SK-N-SH (cell line): ENCODE data around the gene FLCN. TPM values are rescaled to one million over a fixed set of nuclear protein-coding genes. Genes with fewer than 3 reads are reported as not detected.

ENCODE experiments used
- CTCF ChIA-PET: fragments of 300-600, 350-600 bp; formaldehyde crosslinking; extraction: SDS; loops from one replicate; lab custom pipeline; 2021; lab: Yijun Ruan, JAX
- POLR2A ChIA-PET: fragments of 350-600 bp; sonication (Branson Sonifier 250); formaldehyde crosslinking; extraction: SDS; loops from one replicate; lab custom pipeline; 2020; ENCODE audit warnings: antibody characterized with exemption, inconsistent platforms; lab: Yijun Ruan, JAX
- DNase-seq: peaks from one replicate; pipeline ENCODE4 v3.0.0; 2012
- H2AFZ ChIP-seq: fragments of 200-600 bp; sonication (generic); 2 replicates; pipeline ENCODE4 v1.8.1; 2016; ENCODE audit warnings: antibody characterized with exemption, mild to moderate bottlenecking, low read depth
- H3F3A ChIP-seq: fragments of 200-600 bp; sonication (generic); replicated peaks from 2 replicates; pipeline ENCODE3; 2016; ENCODE audit warnings: antibody characterized with exemption, mild to moderate bottlenecking; ENCODE audit not compliant: insufficient read depth
- H3K27ac ChIP-seq, 2 experiments: fragments of 200-500 bp in 1 of 2; fragments of 200-600 bp in 1 of 2; sonication (Bioruptor generic) in 1 of 2; sonication (generic), shearing (Covaris generic) in 1 of 2; 2 replicates each; pipeline versions ENCODE4 v1.5.1 to v1.6.1; 2014 to 2016; ENCODE audit warnings: low read depth in 2 of 2, inconsistent platforms in 1 of 2, low read length in 1 of 2, mild to moderate bottlenecking in 1 of 2, mixed read lengths in 1 of 2
- H3K27me3 ChIP-seq: fragments of 200-600 bp; sonication (generic), shearing (Covaris generic); 2 replicates; pipeline ENCODE4 v1.6.1; 2016; ENCODE audit warnings: mixed run types; ENCODE audit not compliant: insufficient read depth
- H3K36me3 ChIP-seq, 2 experiments: fragments of 200-500 bp in 1 of 2; fragments of 200-600 bp in 1 of 2; sonication (Bioruptor generic) in 1 of 2; sonication (generic) in 1 of 2; replicated peaks in 1 of 2; 2 replicates each; pipeline versions ENCODE3 to v1.5.1; 2014 to 2016; ENCODE audit warnings: low read length in 1 of 2, mild to moderate bottlenecking in 1 of 2; ENCODE audit not compliant: insufficient read depth in 2 of 2, control insufficient read depth in 1 of 2
- H3K4me1 ChIP-seq, 2 experiments: fragments of 200-500 bp in 1 of 2; fragments of 200-600 bp in 1 of 2; sonication (Bioruptor generic) in 1 of 2; sonication (generic), shearing (Covaris generic) in 1 of 2; 2 replicates each; pipeline versions ENCODE4 v1.5.1 to v1.6.1; 2014 to 2016; ENCODE audit warnings: low read depth in 1 of 2, low read length in 1 of 2, mixed run types in 1 of 2; ENCODE audit not compliant: insufficient read depth in 2 of 2, control insufficient read depth in 1 of 2
- H3K4me2 ChIP-seq: fragments of 200-600 bp; sonication (generic), shearing (Covaris generic); 2 replicates; pipeline ENCODE4 v1.6.1; 2017; ENCODE audit warnings: mixed run types
- H3K4me3 ChIP-seq, 2 experiments: fragments of 200-500 bp in 1 of 2; fragments of 200-600 bp in 1 of 2; sonication (Bioruptor generic) in 1 of 2; sonication (generic), shearing (Covaris generic) in 1 of 2; 2 replicates each; pipeline versions ENCODE4 v1.5.1 to v1.8.1; 2014 to 2016; ENCODE audit warnings: low read depth in 2 of 2, inconsistent platforms in 1 of 2, low read length in 1 of 2, mild to moderate bottlenecking in 1 of 2, mixed read lengths in 1 of 2, moderate library complexity in 1 of 2
- H3K79me2 ChIP-seq: fragments of 200-600 bp; sonication (generic); 2 replicates; pipeline ENCODE4 v1.8.1; 2017; ENCODE audit warnings: mild to moderate bottlenecking; ENCODE audit not compliant: insufficient read depth
- H3K9ac ChIP-seq: fragments of 200-600 bp; sonication (generic); 2 replicates; pipeline ENCODE4 v1.6.1; 2017; ENCODE audit warnings: mixed run types
- H3K9me2 ChIP-seq: fragments of 200-600 bp; sonication (generic); 2 replicates; pipeline ENCODE4 v1.6.1; 2017; ENCODE audit warnings: mixed run types
- H3K9me3 ChIP-seq: fragments of 200-600 bp; sonication (generic); 2 replicates; pipeline ENCODE4 v1.6.1; 2017; ENCODE audit warnings: mixed run types, mild to moderate bottlenecking, moderate library complexity
- H4K20me1 ChIP-seq: fragments of 200-600 bp; sonication (generic); 2 replicates; pipeline ENCODE4 v1.6.1; 2017; ENCODE audit warnings: mild to moderate bottlenecking, mixed run types; ENCODE audit not compliant: insufficient read depth
- EP300 ChIP-seq, 2 experiments: IDR thresholded peaks; 2 replicates each; pipeline versions ENCODE4 v1.4.0 to v1.6.1; 2012; ENCODE audit warnings: borderline replicate concordance in 1 of 2, low read depth in 1 of 2, low read length in 1 of 2
- FOSL2 ChIP-seq: IDR thresholded peaks from 2 replicates; pipeline ENCODE4 v1.4.0; 2012; ENCODE audit warnings: low read depth, mild to moderate bottlenecking, moderate library complexity, borderline replicate concordance
- FOXM1 ChIP-seq: IDR thresholded peaks from 2 replicates; pipeline ENCODE4 v1.4.0; 2012; ENCODE audit warnings: low read depth, mild to moderate bottlenecking
- GABPA ChIP-seq: IDR thresholded peaks from 2 replicates; pipeline ENCODE4 v1.4.0; 2012; ENCODE audit warnings: low read depth, mild to moderate bottlenecking
- NRF1 ChIP-seq: IDR thresholded peaks from 2 replicates; pipeline ENCODE4 v1.6.1; 2012; ENCODE audit warnings: low read depth, mild to moderate bottlenecking, low read length
- SMC3 ChIP-seq: IDR thresholded peaks from 2 replicates; pipeline ENCODE4 v1.6.1; 2012; ENCODE audit warnings: low read depth, low read length, improper control_type of control experiment
- TCF12 ChIP-seq: IDR thresholded peaks from 2 replicates; pipeline ENCODE4 v1.4.0; 2012
- TEAD4 ChIP-seq: IDR thresholded peaks from 2 replicates; pipeline ENCODE4 v1.4.0; 2012; ENCODE audit warnings: mild to moderate bottlenecking, borderline replicate concordance; ENCODE audit not compliant: insufficient read depth
- WGBS: methylation state at CpG from one replicate; pipeline ENCODE4 v1.1.6; 2017; ENCODE audit warnings: low lambda C conversion rate; 5-methylcytosine and 5-hydroxymethylcytosine counted together
- polyA plus RNA-seq, 3 experiments: library from polyadenylated mRNA; depleted of rRNA; stranded (reverse); fragments of >200 nt; gene quantifications; 2 replicates each; pipeline ENCODE4 v1.2.3, GENCODE V29; 2012
- TF ChIP-seq, protein P1 (sequence below): fragments of 200-600 bp; sonication (generic); IDR thresholded peaks from 2 replicates; pipeline ENCODE4 v1.6.1; 2017; ENCODE audit warnings: antibody characterized with exemption, mild to moderate bottlenecking, moderate library complexity
- TF ChIP-seq, protein P2 (sequence below): IDR thresholded peaks from 2 replicates; pipeline ENCODE4 v1.4.0; 2012; ENCODE audit warnings: low read depth, borderline replicate concordance
- TF ChIP-seq, protein P3 (sequence below): IDR thresholded peaks from 2 replicates; pipeline ENCODE4 v1.6.1; 2012; ENCODE audit warnings: mild to moderate bottlenecking, low read depth, low read length, moderate library complexity

Gene FLCN
- polyA plus RNA-seq, 1 of the 3 experiments (the other 2 are of a cell fraction), result 14.6 TPM

DNA sequence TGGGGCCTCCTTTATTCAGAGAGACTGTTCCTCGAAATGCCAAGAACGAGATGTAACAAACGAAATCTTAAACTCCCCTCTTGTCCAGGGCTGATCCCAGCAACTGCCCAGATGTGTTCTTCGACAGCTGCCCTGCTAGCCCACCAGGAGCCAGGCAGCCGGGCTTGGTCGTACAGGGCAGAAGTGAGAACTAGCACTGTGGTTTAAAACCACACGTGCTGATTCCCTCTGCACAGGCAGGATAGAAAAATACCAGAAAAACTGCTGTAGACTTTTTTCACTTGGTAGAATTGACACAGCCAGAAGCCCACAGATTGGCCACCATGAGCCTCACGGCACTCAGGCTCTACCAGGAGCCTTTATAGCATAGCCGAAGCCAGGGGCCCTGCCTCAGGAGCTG, 64.0 kb downstream of the FLCN start (continued):
- TF ChIP-seq TEAD4, result no peak
- TF ChIP-seq, protein P1, sequence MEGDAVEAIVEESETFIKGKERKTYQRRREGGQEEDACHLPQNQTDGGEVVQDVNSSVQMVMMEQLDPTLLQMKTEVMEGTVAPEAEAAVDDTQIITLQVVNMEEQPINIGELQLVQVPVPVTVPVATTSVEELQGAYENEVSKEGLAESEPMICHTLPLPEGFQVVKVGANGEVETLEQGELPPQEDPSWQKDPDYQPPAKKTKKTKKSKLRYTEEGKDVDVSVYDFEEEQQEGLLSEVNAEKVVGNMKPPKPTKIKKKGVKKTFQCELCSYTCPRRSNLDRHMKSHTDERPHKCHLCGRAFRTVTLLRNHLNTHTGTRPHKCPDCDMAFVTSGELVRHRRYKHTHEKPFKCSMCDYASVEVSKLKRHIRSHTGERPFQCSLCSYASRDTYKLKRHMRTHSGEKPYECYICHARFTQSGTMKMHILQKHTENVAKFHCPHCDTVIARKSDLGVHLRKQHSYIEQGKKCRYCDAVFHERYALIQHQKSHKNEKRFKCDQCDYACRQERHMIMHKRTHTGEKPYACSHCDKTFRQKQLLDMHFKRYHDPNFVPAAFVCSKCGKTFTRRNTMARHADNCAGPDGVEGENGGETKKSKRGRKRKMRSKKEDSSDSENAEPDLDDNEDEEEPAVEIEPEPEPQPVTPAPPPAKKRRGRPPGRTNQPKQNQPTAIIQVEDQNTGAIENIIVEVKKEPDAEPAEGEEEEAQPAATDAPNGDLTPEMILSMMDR, result no peak

DNA sequence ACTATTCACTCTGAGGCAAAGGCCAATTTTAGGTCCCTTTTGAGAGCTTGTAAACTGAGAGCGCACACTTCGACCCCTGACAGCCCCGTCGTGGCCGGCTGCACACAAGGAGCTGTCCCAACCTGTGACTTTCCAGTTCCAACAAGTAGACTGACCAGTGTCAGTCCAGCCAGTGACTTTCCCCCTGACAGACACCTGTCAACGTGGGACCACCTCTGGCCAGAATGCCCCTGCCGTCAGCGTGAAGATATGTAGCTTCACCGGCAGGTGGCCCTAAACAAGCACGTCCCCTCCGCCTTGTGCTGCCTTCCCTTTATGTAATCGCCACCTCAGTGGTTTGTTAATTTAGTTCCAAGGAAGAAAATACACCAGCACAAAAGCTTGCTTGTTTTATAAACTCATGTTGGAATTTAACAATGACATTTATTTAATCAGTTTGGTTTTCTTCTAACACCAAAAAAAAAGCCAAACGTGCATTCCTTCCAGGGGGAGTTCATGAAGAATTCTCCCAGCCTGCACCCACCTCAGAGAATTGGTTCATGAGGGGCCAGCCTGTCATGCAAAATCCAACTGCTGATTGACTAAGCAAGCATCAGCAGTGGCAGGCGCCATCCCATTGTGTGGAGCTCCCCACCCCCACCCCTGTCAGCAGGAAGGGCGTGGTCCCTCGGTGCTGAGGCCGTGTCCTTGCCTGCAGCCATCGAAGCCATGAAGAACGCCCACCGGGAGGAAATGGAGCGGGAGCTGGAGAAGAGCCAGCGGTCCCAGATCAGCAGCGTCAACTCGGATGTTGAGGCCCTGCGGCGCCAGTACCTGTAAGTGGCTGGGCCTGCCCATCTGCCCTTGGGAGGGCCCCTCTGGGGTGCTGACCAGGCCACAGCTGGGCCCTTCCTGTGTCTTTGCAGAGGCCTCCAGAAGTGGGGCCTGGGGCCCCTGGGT, 64.7 kb downstream of the FLCN start:
- peaks cover 19 to 87% of the 10 kb centered on the region in 2 experiments for H3K36me3 ChIP-seq
- no peaks in the 10 kb centered on the region for H3K79me2 ChIP-seq
- no peaks in the 10 kb centered on the region for H3K9me3 ChIP-seq
- no peaks in the 10 kb centered on the region for H3K9me2 ChIP-seq
- no peaks in the 10 kb centered on the region for H3K27me3 ChIP-seq
- H3K4me1 ChIP-seq, result no peaks in the 10 kb centered on the region
- DNase-seq, result no peak
- no peak overlapping the region for H3K27ac ChIP-seq
- no peak overlapping the region for H3K4me3 ChIP-seq
- no peak overlapping the region for H3K9ac ChIP-seq
- no peak overlapping the region for H3K4me2 ChIP-seq
- CTCF ChIA-PET, result interaction anchor here (0.7 to 1.4 kb wide), 2 partner anchors 31 to 175 kb away, joined by 3 to 6 read pairs; no protein-coding TSS in a partner anchor
- POLR2A ChIA-PET, result no interaction called here
- WGBS, result 90% methylated on average over 19 of the region's 26 CpGs
- no peaks in the 10 kb centered on the region for H3F3A ChIP-seq
- H2AFZ ChIP-seq, result no peak overlapping the region
- TF ChIP-seq NRF1 (no peak), FOXM1 (no peak), SMC3 (no peak), GABPA (no peak), FOSL2 (no peak), EP300 (IDR thresholded peaks at IDR 0.05; ENCODE audit: borderline replicate concordance in 1 of 2, low read depth in 1 of 2, low read length in 1 of 2) (no peak), TCF12 (no peak)
- TF ChIP-seq, protein P1, result no peak
- TF ChIP-seq, protein P2, sequence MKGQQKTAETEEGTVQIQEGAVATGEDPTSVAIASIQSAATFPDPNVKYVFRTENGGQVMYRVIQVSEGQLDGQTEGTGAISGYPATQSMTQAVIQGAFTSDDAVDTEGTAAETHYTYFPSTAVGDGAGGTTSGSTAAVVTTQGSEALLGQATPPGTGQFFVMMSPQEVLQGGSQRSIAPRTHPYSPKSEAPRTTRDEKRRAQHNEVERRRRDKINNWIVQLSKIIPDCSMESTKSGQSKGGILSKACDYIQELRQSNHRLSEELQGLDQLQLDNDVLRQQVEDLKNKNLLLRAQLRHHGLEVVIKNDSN, result no peak
- TF ChIP-seq, protein P3, sequence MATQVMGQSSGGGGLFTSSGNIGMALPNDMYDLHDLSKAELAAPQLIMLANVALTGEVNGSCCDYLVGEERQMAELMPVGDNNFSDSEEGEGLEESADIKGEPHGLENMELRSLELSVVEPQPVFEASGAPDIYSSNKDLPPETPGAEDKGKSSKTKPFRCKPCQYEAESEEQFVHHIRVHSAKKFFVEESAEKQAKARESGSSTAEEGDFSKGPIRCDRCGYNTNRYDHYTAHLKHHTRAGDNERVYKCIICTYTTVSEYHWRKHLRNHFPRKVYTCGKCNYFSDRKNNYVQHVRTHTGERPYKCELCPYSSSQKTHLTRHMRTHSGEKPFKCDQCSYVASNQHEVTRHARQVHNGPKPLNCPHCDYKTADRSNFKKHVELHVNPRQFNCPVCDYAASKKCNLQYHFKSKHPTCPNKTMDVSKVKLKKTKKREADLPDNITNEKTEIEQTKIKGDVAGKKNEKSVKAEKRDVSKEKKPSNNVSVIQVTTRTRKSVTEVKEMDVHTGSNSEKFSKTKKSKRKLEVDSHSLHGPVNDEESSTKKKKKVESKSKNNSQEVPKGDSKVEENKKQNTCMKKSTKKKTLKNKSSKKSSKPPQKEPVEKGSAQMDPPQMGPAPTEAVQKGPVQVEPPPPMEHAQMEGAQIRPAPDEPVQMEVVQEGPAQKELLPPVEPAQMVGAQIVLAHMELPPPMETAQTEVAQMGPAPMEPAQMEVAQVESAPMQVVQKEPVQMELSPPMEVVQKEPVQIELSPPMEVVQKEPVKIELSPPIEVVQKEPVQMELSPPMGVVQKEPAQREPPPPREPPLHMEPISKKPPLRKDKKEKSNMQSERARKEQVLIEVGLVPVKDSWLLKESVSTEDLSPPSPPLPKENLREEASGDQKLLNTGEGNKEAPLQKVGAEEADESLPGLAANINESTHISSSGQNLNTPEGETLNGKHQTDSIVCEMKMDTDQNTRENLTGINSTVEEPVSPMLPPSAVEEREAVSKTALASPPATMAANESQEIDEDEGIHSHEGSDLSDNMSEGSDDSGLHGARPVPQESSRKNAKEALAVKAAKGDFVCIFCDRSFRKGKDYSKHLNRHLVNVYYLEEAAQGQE, result no peak
- no peaks in the 10 kb centered on the region for H4K20me1 ChIP-seq
